CD14-positive monocyte (primary cell): ENCODE measurements around the gene EXOC1. TPM values are rescaled to one million over a fixed set of nuclear protein-coding genes. Genes with fewer than 3 reads are reported as not detected.

ENCODE experiments used
- DNase-seq, 3 donors: peaks; one replicate each; pipeline ENCODE4 v3.0.0-alpha.2; 2011 to 2022
- H2AFZ ChIP-seq: 2 replicates; pipeline ENCODE4 v1.6.0; 2012; ENCODE audit warnings: mild to moderate bottlenecking, low read depth, low read length, inconsistent platforms; ENCODE audit not compliant: insufficient read depth, poor library complexity, severe bottlenecking
- H3K27ac ChIP-seq, 2 donors: 1 replicate in 1 of 2; 2 replicates in 1 of 2; pipeline ENCODE4 v1.5.1; 2012 to 2013; ENCODE audit warnings: low read length in 2 of 2, control low read depth in 1 of 2, inconsistent platforms in 1 of 2, low read depth in 1 of 2, mild to moderate bottlenecking in 1 of 2
- H3K27me3 ChIP-seq, 2 donors: one replicate each; pipeline versions ENCODE4 v1.6.0 to v1.6.1; 2011 to 2013; ENCODE audit warnings: low read length in 2 of 2; ENCODE audit not compliant: control insufficient read depth in 2 of 2, insufficient read depth in 2 of 2
- H3K36me3 ChIP-seq, 2 donors: replicated peaks in 1 of 2; 1 replicate in 1 of 2; 2 replicates in 1 of 2; pipeline versions ENCODE4 v1.5.1 to v1.6.1; 2012 to 2013; ENCODE audit warnings: low read length in 2 of 2, control low read depth in 1 of 2, inconsistent platforms in 1 of 2, mild to moderate bottlenecking in 1 of 2; ENCODE audit not compliant: insufficient read depth in 2 of 2, control insufficient read depth in 1 of 2
- H3K4me1 ChIP-seq, 2 donors: 1 replicate in 1 of 2; 2 replicates in 1 of 2; pipeline versions ENCODE4 v1.5.1 to v1.6.1; 2012 to 2013; ENCODE audit warnings: low read length in 2 of 2, control low read depth in 1 of 2, inconsistent platforms in 1 of 2, mild to moderate bottlenecking in 1 of 2, moderate library complexity in 1 of 2; ENCODE audit not compliant: insufficient read depth in 2 of 2, control insufficient read depth in 1 of 2
- H3K4me2 ChIP-seq: replicated peaks from 2 replicates; pipeline ENCODE3; 2012; ENCODE audit warnings: low read length, moderate library complexity, mild to moderate bottlenecking; ENCODE audit not compliant: poor library complexity, severe bottlenecking; ENCODE audit errors: extremely low read depth
- H3K4me3 ChIP-seq, 3 experiments: fragments of 200-600 bp in 1 of 3; sonication (generic) in 1 of 3; replicated peaks in 1 of 3; 1 replicate in 2 of 3; 2 replicates in 1 of 3; pipeline ENCODE4 v1.5.1; 2011 to 2013; ENCODE audit warnings: low read length in 3 of 3, mild to moderate bottlenecking in 3 of 3, control low read depth in 2 of 3, low read depth in 2 of 3, inconsistent platforms in 1 of 3, moderate library complexity in 1 of 3
- H3K79me2 ChIP-seq: 2 replicates; pipeline ENCODE4 v1.6.0; 2012; ENCODE audit warnings: mild to moderate bottlenecking, control low read depth, inconsistent platforms, low read length, moderate library complexity; ENCODE audit not compliant: insufficient read depth
- H3K9ac ChIP-seq: 2 replicates; pipeline ENCODE4 v1.6.0; 2017; ENCODE audit warnings: low read length, mild to moderate bottlenecking; ENCODE audit not compliant: insufficient read depth, poor library complexity, severe bottlenecking
- H3K9me3 ChIP-seq, 2 donors: replicated peaks in 1 of 2; 1 replicate in 1 of 2; 2 replicates in 1 of 2; pipeline versions ENCODE4 v1.5.1 to v1.6.1; 2012 to 2013; ENCODE audit warnings: low read length in 2 of 2, control low read depth in 1 of 2; ENCODE audit not compliant: control insufficient read depth in 1 of 2, insufficient read depth in 1 of 2
- H4K20me1 ChIP-seq: 2 replicates; pipeline ENCODE4 v1.6.0; 2012; ENCODE audit warnings: mild to moderate bottlenecking, low read length, control low read depth, moderate library complexity; ENCODE audit not compliant: insufficient read depth
- H3K27ac Mint-ChIP-seq, 7 donors: one replicate each; pipeline ENCODE4 v1.8.0; 2020; ENCODE audit warnings: mild to moderate bottlenecking in 7 of 7, mixed read lengths in 7 of 7, moderate library complexity in 6 of 7, inconsistent platforms in 2 of 7
- H3K27me3 Mint-ChIP-seq, 3 donors: one replicate each; pipeline ENCODE4 v1.8.0; 2021 to 2022; ENCODE audit warnings: low read depth in 3 of 3, mild to moderate bottlenecking in 3 of 3, mixed read lengths in 3 of 3, moderate library complexity in 3 of 3, inconsistent platforms in 1 of 3
- H3K36me3 Mint-ChIP-seq, 2 donors: one replicate each; pipeline ENCODE4 v1.8.0; 2020; ENCODE audit warnings: mixed read lengths in 2 of 2, inconsistent platforms in 1 of 2, mild to moderate bottlenecking in 1 of 2
- H3K4me1 Mint-ChIP-seq: one replicate; pipeline ENCODE4 v1.8.0; 2020; ENCODE audit warnings: mild to moderate bottlenecking, mixed read lengths
- H3K4me3 Mint-ChIP-seq, 2 donors: one replicate each; pipeline ENCODE4 v1.8.0; 2020; ENCODE audit warnings: mild to moderate bottlenecking in 2 of 2, mixed read lengths in 2 of 2, moderate library complexity in 1 of 2
- H3K9me3 Mint-ChIP-seq, 7 donors: one replicate each; pipeline ENCODE4 v1.8.0; 2020 to 2022; ENCODE audit warnings: mixed read lengths in 7 of 7, mild to moderate bottlenecking in 6 of 7, moderate library complexity in 6 of 7, inconsistent platforms in 2 of 7
- CTCF ChIP-seq: fragments of 200-600 bp; IDR thresholded peaks from one replicate; pipeline ENCODE4 v1.8.0; 2022; ENCODE audit warnings: antibody characterized with exemption, mild to moderate bottlenecking
- WGBS: methylation state at CpG from one replicate; pipeline ENCODE4 v1.1.5; 2013; ENCODE audit warnings: missing lambda C conversion rate; ENCODE audit not compliant: insufficient coverage; 5-methylcytosine and 5-hydroxymethylcytosine counted together
- intact Hi-C, 2 donors: fragments of 100-400 bp; cut with micrococcal nuclease; formaldehyde crosslinking; loops; one replicate each; pipeline versions ENCODE4 v1.15.0 to v1.15.1; 2023
- polyA plus RNA-seq, 3 donors: library from polyadenylated mRNA; depleted of rRNA in 1 of 3; unstranded in 2 of 3; stranded (reverse) in 1 of 3; fragments of 300-500 nt in 2 of 3; fragments of >200 nt in 1 of 3; fragmentation: Illumina TruSeq in 2 of 3; gene quantifications; 1 replicate in 2 of 3; 2 replicates in 1 of 3; pipeline ENCODE4 v1.2.3, GENCODE V29; 2012 to 2021

Gene EXOC1
- polyA plus RNA-seq, 3 donors: 13.7 to 22.9 (median 21.2) TPM

GRCh38 chr4:55910140-55910539 lies 56.7 kb downstream of the EXOC1 start:
- peaks cover 0 to 2% (median 0%) of the 10 kb centered on the region in 3 donors for H3K27me3 Mint-ChIP-seq
- Histone ChIP-seq H4K20me1 (no peaks in the 10 kb centered on the region), H2AFZ (no peak overlapping the region), H3K36me3 (peaks cover 5 to 13% of the 10 kb centered on the region in 2 donors), H3K4me3 (no peak overlapping the region), H3K27me3 (no peaks in the 10 kb centered on the region), H3K9ac (no peak overlapping the region), H3K27ac (no peak overlapping the region), H3K79me2 (no peaks in the 10 kb centered on the region), H3K4me2 (no peak overlapping the region), H3K4me1 (no peaks in the 10 kb centered on the region), H3K9me3 (peaks cover 0 to 2% of the 10 kb centered on the region in 2 donors)
- no peak overlapping the region for H3K4me3 Mint-ChIP-seq
- peaks cover 0 to 4% (median 0%) of the 10 kb centered on the region in 7 donors for H3K9me3 Mint-ChIP-seq
- no CpG with 5 or more reads among the region's 1 CpG for WGBS
- DNase-seq: no peak
- peaks cover 3% of the 10 kb centered on the region for H3K4me1 Mint-ChIP-seq
- no peak for TF ChIP-seq CTCF
- no peak overlapping the region for H3K27ac Mint-ChIP-seq
- intact Hi-C loops: no loop called here
- H3K36me3 Mint-ChIP-seq: peaks cover 12 to 19% of the 10 kb centered on the region in 2 donors

GRCh38 chr4:55912249-55912648 lies 58.8 kb downstream of the EXOC1 start:
- peaks cover 2% of the 10 kb centered on the region for H3K4me1 Mint-ChIP-seq
- no peak for DNase-seq
- Histone ChIP-seq H3K27me3 (no peaks in the 10 kb centered on the region), H3K9ac (no peak overlapping the region), H3K4me1 (no peaks in the 10 kb centered on the region), H3K79me2 (no peaks in the 10 kb centered on the region), H3K4me3 (no peak overlapping the region), H3K4me2 (no peak overlapping the region), H2AFZ (no peak overlapping the region), H3K9me3 (no peaks in the 10 kb centered on the region), H3K36me3 (no peaks in the 10 kb centered on the region), H4K20me1 (no peaks in the 10 kb centered on the region), H3K27ac (no peak overlapping the region)
- no peak overlapping the region for H3K27ac Mint-ChIP-seq
- 94% methylated on average over 6 of the region's 6 CpGs for WGBS
- H3K27me3 Mint-ChIP-seq: peaks cover 0 to 2% (median 0%) of the 10 kb centered on the region in 3 donors
- H3K36me3 Mint-ChIP-seq: peaks cover 0 to 3% of the 10 kb centered on the region in 2 donors
- H3K9me3 Mint-ChIP-seq: peaks cover 0 to 4% (median 0%) of the 10 kb centered on the region in 7 donors
- no peak overlapping the region for H3K4me3 Mint-ChIP-seq
- no peak for TF ChIP-seq CTCF
- intact Hi-C loops: no loop called here
